ENCODE measurements around the gene CFAP300.

Gene CFAP300

DNA sequence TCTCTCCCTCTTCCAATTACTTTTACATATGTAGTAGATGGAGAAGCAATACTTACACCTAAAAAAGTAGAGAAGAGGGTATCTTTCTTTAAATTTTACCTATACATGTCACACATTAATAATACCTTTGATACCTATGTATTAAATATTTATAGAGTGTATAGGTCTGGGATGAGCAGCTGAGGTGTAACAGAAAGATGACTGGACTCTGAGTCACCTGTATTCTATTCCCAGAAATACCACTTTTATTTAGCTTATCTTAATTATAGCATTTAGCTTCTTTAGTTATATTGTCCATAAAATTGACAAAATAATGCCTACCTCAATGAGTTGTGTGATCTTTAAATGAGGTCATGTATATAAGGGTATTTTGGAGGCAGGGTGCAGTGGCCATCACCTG lies 32.4 kb downstream of the CFAP300 start:
- DNase-seq: no peak

- no peak for DNase-seq
These were observed 34.1 kb downstream of the CFAP300 start for GRCh38 chr11:102081313-102081712.

GRCh38 chr11:102085864-102086551 lies 38.8 kb downstream of the CFAP300 start:
- DNase-seq: no peak

GRCh38 chr11:102097186-102097585 lies 49.9 kb downstream of the CFAP300 start:
- DNase-seq: no peak

GRCh38 chr11:102099755-102100154 lies 52.5 kb downstream of the CFAP300 start:
- DNase-seq: no peak

DNA sequence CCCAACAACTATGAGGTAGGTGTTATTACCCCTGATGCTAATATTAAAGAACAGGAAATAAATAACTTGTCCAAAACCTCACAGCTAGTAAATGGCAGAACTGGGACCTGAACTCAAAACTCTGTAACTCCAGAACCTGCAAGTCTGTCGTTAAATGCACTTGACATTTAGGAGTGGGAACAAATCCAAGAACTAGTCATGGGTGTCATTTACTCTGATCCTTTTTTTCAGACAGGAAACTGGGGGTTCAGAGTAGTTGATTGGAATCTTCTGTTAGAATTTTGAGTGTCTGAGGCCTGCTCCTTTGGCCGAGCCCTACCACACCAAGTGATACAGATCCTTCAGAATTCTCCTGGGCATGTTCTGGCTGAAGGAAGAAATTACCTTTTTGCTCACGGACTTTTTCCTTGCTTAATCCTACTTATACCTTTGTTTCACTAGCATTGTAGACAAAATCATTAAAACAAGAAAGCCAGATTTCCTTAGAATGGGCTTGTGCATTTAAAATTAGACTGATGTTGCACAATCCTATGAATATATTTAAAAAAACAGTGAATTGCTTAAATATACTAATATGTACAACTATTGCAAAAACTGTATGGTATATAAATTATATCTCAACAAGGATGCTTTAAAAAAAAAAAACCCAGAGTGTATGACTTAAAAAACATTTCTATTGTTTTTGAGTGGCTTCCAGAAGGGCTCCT lies 61.6 kb downstream of the CFAP300 start:
- DNase-seq: no peak

GRCh38 chr11:102109896-102110760 lies 62.9 kb downstream of the CFAP300 start, which contains the start of gene YAP1:
YAP1 (plus strand) TSS chr11:102110447; CDS start chr11:102110849, 402 bp downstream.
- peak; percentile 31 for DNase-seq

GRCh38 chr11:102110761-102111010 lies 63.4 kb downstream of the CFAP300 start:
- no peak for DNase-seq

GRCh38 chr11:102111011-102111786 lies 64.0 kb downstream of the CFAP300 start:
- DNase-seq: no peak

DNA sequence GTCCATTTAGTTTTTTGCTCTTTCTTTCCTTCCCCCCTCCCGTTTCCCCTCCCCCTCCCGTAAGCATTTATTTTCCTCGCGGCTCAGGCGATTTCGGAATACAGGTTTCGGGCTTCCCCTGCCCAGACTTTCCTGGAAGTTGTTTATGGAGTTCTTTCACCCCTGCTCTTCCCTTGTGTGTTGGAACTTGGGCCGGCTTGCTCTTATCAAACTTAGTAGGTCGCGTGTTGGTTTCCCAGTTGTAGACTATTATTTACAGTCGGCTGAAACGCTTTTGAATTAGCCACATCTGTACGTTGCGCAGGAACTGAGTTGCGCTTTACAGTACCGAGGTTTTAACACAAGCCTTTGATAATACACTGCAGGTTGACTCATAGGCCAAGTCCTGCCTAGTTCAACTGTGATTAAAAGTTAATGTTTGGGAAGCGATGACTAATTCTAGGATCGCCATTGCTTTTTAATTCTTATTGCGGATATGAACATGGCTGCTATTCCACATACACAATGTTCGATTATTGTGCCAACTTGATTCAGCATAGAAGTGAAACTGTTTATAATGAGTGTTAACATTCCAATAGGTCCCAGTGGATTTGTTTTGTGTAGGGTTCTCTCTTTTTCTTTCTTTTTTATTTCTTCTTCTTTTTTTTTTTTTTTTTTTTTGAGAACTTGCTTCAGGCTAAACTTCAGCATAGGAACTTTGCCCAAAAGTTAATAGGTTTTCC lies 64.7 kb downstream of the CFAP300 start:
- no peak for DNase-seq

DNA sequence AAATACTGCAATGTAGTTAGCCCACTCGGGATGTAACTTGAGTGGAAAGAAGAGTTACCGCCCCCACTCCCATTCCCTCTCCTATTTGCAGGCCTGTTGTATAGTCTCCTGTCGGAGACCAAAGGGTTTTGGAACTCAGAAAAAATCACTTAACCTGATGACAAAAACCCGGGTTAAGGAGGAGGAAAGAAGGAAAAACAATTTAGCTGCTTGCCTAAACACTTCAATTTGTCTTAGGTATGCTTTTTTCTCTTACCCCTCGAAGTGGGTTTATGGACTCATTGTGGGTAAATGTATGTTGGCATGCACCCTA lies 65.2 kb downstream of the CFAP300 start:
- DNase-seq: no peak

GRCh38 chr11:102114032-102114431 lies 66.8 kb downstream of the CFAP300 start:
- DNase-seq: no peak

- no peak for DNase-seq
These were observed 68.3 kb downstream of the CFAP300 start for GRCh38 chr11:102115557-102115956.

- no peak for DNase-seq
These were observed 69.4 kb downstream of the CFAP300 start for GRCh38 chr11:102116453-102117205.

DNA sequence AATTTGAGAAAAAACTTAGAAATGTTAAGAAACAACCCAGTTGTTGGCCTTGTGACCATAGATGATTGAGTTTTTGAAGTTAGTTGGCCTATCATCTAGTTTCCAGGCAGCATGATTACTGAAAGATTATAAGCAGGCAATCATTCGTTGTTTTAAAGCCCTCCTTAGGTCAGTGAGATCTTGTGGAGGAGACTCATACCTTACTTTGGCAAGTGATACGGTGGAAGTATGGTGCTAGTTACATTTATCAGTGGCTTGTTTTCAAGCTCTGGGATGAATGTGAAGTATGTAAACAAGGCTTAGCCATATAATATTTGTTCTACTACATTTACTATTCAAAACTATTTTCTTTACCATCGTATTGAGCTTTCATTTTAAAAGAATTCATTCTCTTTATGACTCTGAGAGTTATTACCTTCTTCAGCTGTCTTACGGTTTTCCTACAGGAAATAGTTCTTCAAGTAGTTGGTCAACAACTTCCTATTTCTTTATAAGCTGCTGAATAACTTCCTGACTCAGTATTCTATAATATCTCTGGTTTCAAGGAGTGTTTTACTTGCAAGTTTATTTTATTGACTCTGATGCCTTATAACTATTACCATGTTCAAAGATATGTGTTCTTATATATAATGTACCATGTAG lies 70.4 kb downstream of the CFAP300 start:
- DNase-seq: no peak

DNA sequence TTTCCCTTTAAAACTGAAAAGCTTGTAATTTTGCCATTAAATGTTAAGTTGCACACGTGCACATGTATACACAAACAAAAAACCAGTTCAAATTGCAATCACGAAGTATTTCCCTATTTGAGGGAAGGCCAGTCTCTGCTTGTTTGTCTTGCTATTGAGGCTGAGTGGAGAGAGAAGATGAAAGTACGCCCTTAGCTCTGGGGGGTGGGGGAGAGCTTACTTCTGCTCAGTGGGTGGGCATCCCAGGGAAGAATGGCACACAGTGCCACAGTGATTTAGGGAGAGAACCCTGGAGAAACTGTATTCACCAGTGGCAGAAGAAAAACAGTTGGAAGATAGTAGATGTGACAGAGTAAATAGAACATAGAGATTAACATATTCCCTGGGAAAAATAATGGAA lies 71.7 kb downstream of the CFAP300 start:
- no peak for DNase-seq

- DNase-seq: no peak
These were observed 72.8 kb downstream of the CFAP300 start for GRCh38 chr11:102119997-102120396.

- no peak for DNase-seq
These were observed 73.3 kb downstream of the CFAP300 start for GRCh38 chr11:102120437-102120973.

GRCh38 chr11:102121329-102121728 lies 74.1 kb downstream of the CFAP300 start:
- DNase-seq: no peak

Measured in GDM1 (cell line).